Tongue (tissue), 2 donors: ENCODE data around the gene KMT2E. TPM values are rescaled to one million over a fixed set of nuclear protein-coding genes. Genes with fewer than 3 reads are reported as not detected.
A peak's percentile ranks its signal among the peaks of the same experiment; 100 is the strongest.

Experiments
- DNase-seq: peaks from one replicate; pipeline ENCODE4 v3.0.0-alpha.2; 2015
- total RNA-seq: library from RNA; depleted of rRNA; stranded (reverse); fragments of >200 nt; gene quantifications from one replicate; pipeline ENCODE4 v1.2.3, GENCODE V29; 2014

The KMT2E gene
- total RNA-seq, 1 donor from 2014 or later = 147 TPM

- DNase-seq = no peak
Measured at GRCh38 chr7:105132835-105133234, 118.8 kb downstream of the KMT2E start.

- DNase-seq = no peak
Measured at GRCh38 chr7:105133358-105133757, 119.4 kb downstream of the KMT2E start.

GRCh38 chr7:105133986-105134655 is 120.1 kb downstream of the KMT2E start:
- DNase-seq = no peak

GRCh38 chr7:105136221-105136620 is 122.2 kb downstream of the KMT2E start:
- no peak for DNase-seq

- no peak for DNase-seq
Measured at GRCh38 chr7:105137898-105138297, 123.9 kb downstream of the KMT2E start.

- DNase-seq = no peak
Measured at GRCh38 chr7:105139381-105139780, 125.4 kb downstream of the KMT2E start.

GRCh38 chr7:105141068-105141467 is 127.1 kb downstream of the KMT2E start:
- peak; percentile 71 for DNase-seq

- DNase-seq = no peak
Measured at GRCh38 chr7:105149827-105150226, 135.8 kb downstream of the KMT2E start.

- no peak for DNase-seq
Measured at GRCh38 chr7:105151152-105151551, 137.1 kb downstream of the KMT2E start.

GRCh38 chr7:105153531-105153930 is 139.5 kb downstream of the KMT2E start:
- DNase-seq = no peak

- no peak for DNase-seq
Measured at GRCh38 chr7:105154084-105154483, 140.1 kb downstream of the KMT2E start.

- no peak for DNase-seq
Measured at GRCh38 chr7:105156731-105157130, 142.7 kb downstream of the KMT2E start.

GRCh38 chr7:105157278-105157677 is 143.3 kb downstream of the KMT2E start:
- no peak for DNase-seq

- no peak for DNase-seq
Measured at GRCh38 chr7:105161366-105161765, 147.4 kb downstream of the KMT2E start.
